COLO668 (cell line): ENCODE results near the gene RAB5B.
"Not testable (repeated sequence)": the region's sequence is repeated elsewhere in the genome, so short reads cannot be mapped to it uniquely, and the experiment has no call there.

Source experiments
- DNase-seq: peaks from one replicate; lab custom pipeline; 2025; ENCODE audit not compliant: unreplicated experiment; lab: John Stamatoyannopoulos, UW

Gene RAB5B

DNA sequence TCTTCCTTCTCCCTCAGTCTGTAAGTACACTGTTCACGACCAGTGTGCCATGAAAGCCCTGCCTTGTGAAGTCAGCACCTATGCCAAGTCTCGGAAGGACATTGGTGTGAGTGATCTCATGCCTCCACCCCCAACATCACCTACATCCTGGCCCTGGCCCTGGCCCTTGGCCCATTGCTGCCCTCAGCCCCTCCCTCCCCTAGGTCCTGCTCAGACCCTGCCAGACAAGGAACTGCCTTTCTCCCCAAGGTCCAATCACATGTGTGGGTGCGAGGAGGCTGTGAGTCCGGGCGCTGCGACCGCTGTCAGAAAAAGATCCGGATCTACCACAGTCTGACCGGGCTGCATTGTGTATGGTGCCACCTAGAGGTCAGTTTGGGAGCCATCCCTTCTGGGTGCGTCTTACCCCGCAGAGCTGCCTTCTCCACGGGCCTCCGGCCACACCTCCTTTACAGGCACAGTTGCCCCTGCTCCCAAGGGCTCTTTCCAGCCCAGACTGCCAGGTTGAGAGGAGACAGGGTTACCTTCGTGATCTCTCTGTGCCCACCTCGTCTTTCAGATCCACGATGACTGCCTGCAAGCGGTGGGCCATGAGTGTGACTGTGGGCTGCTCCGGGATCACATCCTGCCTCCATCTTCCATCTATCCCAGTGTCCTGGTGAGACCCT lies 33.7 kb upstream of the RAB5B start:
- peak; percentile 63 for DNase-seq

DNA sequence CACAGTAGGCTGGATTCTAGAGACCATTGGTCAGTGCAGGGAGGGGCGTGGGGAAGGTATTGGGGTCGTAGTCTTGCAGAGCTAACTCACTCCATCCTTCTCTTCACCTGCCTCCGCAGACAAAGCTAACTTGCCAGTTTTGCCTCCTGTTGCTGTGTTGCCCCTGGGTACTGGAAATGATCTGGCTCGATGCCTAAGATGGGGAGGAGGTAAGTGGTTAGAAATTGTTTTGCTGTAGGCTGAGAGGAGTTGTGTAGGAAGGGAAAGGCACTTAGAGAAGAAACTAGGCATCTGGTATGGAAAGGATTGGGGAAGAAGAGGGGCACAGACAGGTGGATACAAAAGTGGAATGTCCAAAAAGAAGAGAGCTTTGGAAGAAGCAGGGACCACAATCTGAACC lies 31.8 kb upstream of the RAB5B start:
- DNase-seq, result no peak

DNA sequence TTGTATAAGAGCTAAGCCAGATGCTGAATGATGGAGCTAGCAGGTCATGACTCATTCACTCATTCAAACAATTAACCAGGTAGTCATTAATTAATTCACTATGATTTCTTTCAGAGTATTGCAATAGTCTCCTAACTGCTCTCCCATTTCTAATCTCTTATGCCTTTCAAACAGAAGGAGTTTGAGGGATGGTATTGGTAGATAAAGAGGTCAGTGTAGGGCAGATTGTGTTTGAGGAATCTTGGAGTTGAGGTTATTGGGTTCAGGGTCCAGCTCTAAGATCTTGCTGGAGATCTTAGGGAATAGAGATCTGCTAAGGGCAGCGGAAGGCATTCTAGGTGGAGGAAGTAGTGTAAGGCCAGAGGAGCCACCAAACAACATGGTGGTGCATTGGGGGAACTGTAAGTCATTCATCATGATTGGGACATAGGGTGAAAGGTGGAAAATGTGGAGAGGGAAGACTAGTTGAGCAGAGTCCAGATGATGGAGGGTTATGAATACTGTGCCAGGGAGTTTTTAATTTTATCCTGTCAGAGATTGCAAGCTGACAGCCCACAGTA lies 31.2 kb upstream of the RAB5B start:
- no peak for DNase-seq

DNA sequence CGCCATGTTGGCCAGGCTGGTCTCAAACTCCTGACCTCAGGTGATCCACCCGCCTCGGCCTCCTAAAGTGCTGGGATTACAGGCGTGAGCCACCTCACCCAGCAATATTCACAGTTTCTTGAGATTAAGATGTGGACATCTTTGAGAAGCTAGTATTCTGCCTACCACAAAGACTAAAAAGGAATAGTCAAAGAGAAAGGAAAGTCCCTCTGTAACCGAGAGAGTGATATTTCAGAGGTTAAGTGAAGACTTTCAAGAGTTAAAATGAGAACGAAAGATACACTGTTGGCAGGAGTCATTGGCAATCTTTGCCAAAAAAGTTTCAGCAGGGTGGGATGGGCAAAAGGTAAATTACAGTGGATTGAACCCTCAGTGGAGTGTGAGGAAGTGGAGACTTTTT lies 27.3 kb upstream of the RAB5B start:
- no peak for DNase-seq

DNA sequence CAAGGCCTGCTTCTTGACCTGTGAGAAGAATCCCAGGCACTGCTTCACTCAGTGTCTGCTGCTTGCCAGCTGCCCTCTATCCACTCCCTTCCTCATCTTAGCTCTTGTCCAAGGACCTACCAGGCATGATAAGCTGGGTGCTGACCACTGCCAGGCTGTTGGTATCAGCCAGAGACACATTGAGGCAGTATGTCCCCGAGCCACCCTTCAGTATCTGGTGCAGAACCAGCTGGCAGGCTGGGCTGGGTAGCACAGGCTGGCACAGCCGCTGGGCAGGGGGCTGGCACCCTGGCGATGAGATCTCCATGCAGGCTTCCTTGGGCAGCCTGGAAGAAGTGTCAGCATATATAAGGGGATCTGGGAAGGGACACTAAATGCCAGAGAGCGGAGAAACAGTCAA lies 18.5 kb upstream of the RAB5B start:
- no peak for DNase-seq

DNA sequence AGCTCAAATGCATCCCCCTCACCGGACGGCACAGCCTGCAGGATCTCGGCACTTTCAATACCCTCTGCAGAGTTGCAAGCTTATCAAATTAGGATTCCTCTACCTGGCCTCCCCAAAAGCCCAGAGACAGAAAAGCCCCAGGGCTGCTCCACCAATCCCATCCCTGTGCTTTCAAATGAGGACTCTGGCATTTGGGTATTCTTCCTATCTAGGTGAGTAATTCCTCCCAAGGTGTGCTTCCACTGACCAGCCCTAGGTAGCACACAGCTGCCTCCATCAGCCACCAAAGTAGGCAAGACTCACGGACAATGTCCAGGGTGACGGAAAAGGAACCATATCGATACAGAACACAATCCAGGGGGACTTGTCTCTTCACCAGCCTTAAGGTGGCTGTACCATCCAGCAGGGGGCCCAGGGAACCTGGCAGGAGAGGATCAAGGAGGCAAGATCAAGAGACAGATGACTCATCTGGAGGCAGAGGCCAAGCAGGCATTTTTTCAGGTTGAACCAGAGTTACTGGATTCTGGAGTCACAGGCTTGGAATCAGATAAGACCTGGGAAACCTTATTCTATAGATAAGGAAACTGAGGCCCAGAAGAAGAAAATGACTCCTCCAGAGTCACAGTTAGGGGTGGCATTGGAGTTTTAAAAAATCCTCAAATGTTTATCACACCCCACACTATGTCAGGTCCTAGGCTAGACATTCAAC lies 17.9 kb upstream of the RAB5B start:
- DNase-seq, result no peak

DNA sequence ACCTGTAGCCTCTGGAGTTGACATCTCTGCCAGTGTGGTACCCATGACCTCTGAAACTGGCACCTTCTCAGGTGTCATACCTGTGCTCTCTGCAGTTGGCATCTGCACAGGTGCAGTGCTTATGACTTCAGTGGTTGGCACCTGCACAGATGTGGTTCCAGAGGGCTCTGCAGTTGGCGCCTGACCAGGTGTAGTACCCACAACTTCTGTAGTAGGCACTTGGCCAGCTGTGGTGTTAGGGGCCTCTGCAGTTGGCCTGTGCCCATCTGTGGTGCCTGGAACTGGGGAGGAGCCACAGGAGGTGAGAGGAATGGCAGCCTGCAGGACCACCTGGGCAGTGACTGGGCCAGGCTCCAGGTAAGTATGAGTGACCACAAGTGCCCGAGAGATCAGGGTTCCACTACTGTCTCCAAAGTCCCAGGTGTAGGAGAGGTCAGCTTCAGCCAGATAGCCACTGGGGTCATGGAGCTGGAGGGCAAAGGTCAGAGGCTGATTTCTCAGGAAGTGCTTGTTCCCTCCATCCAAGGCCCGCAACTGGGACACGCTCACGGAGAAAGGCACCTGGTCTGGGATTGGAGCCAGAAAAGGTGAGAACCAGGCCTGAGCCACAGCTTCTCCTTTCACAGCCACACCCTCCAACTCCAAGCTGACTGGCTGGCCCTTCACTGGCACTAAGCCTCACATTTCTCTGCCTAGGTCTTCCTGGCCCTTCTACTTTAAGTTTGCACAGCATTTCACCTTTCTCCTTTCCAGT lies 16.6 kb upstream of the RAB5B start:
- no peak for DNase-seq

DNA sequence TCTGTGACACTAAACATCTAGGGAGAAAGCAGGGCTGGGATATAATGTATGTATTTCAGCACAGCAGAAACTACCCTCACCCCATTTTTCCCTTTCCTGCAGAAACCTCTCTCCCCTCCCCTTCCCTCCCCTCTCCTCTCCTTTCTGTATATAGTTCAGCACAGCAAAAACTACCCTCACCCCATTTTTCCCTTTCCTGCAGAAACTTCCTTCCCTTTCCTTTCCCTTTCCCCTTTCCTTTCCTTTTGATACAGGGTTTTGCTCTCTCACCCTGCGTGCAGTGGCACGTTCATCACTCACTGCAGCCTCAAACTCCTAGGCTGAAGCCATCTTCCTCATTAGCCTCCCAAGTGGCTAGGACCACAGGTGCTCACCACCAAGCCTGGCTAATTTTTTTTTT lies 10.1 kb upstream of the RAB5B start:
- no peak for DNase-seq

DNA sequence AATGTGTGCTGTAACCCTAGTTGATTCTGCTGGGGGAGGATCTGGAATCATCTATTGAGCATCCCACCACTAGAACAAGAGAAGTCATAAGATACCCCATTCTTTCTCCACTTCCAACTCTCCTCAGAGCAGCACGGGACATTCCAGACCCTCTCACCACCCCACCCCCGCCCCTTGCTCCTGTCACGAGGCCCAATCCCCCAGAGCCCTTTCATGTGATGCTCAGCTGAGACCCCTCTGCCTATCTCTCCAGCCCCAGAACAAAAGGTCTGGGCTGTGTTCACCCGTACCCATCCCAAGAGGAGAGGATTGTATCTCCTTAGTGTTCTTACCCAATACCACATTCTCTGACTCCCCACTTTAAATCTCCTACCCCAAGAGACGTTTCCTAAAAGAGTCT lies 8.6 kb upstream of the RAB5B start:
- no peak for DNase-seq

DNA sequence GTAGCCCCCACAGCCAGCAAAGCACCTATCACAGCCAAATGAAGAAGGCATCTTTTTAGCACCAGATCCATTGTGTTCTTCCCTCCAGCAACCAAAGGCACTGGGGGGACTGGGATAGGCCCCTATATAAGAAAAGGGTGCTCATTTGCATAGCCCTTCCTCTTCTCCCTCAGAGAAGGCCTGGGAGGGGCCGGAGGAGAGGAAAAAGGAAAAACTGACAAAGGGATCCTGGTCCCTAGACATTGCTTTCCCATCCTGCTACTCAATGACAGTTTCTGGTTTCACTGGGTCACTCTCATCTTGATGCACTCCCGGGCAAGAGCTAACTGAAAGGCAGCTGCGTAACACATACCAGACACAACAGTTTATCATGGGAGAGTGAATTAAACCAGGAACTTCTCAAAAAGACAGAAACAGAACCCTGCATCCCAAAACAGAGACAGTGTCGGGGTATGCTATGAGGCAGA lies 7.9 kb upstream of the RAB5B start, which contains the start of gene PMEL:
TSS of gene PMEL (minus strand) at position 102 of the 467 bp plus-strand sequence. CDS start at position 71, 31 bp downstream.
- peak; percentile 5 for DNase-seq

DNA sequence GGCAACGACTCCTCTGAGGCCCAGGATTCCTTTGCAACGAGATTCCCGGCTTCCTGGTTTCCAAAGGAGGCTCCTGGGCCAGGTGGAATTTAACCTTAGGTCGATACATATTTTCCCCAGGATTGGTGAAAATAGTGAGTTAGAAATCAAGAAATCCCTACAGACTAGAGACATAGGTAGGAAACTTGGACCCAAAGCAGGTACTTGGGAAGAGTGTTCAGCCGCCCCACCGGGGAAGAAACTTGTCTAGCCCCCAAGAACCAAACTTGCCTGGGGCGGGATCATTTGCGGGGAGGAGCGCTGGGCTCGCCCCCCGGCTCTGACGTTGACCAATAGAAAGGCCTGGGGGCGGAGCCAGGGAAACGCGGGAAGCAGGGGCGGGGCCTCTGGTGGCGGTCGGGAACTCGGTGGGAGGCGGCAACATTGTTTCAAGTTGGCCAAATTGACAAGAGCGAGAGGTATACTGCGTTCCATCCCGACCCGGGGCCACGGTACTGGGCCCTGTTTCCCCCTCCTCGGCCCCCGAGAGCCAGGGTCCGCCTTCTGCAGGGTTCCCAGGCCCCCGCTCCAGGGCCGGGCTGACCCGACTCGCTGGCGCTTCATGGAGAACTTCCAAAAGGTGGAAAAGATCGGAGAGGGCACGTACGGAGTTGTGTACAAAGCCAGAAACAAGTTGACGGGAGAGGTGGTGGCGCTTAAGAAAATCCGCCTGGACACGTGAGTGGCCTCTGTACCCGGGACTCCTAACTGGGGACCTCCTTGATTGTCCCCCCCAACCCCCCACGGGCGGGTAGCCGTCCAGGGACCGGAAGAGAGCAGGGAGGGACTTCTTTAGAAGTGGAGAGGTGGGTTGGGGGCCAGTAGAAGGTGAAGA lies 7.2 kb upstream of the RAB5B start, which contains the start of gene CDK2:
TSS of gene CDK2 (plus strand) at position 423 of the 874 bp plus-strand sequence. CDS start at position 602, 179 bp downstream.
- peak; percentile 84 for DNase-seq

DNA sequence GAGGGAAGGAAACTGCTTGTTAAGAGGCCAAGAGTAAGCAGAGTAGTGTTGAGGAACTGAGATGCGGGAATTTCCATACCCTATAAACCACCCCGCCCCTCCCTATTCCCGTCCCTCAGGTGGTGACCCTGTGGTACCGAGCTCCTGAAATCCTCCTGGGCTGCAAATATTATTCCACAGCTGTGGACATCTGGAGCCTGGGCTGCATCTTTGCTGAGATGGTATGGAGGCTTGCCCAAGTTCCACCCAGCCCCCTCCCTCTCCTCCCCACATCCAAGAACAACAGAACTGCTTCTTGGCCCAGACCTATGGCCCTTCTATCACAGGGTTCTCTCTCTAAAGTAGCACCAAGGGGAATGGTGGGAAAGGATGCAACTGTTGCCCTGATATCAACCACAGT lies 4.5 kb upstream of the RAB5B start:
- no peak for DNase-seq

DNA sequence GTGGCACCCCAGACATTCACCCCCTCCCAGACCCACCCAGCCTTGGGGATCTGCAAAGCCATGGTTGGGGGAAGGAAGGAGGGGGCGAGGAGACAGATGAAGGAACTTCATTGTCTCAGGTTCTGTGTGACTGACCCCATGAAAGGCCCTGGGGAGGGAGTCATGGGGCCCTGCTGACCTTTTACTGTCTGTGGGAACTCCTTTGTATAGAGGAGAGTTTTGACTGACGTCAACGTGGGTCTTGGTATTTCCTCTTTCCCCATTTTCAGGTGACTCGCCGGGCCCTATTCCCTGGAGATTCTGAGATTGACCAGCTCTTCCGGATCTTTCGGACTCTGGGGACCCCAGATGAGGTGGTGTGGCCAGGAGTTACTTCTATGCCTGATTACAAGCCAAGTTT lies 3.1 kb upstream of the RAB5B start:
- no peak for DNase-seq

DNA sequence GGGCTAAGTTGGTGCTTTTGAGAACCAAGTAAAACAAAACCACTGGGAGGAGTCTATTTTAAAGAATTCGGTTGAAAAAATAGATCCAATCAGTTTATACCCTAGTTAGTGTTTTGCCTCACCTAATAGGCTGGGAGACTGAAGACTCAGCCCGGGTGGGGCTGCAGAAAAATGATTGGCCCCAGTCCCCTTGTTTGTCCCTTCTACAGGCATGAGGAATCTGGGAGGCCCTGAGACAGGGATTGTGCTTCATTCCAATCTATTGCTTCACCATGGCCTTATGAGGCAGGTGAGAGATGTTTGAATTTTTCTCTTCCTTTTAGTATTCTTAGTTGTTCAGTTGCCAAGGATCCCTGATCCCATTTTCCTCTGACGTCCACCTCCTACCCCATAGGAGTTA lies 1.8 kb upstream of the RAB5B start:
- no peak for DNase-seq

DNA sequence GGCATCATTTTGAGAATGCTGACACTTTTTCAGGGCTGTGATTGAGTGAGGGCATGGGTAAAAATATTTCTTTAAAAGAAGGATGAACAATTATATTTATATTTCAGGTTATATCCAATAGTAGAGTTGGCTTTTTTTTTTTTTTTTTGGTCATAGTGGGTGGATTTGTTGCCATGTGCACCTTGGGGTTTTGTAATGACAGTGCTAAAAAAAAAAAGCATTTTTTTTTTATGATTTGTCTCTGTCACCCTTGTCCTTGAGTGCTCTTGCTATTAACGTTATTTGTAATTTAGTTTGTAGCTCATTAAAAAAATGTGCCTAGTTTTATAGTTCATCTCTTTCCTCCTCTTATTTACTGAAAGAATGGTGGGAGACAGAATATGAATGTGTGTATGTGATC lies 1.4 kb upstream of the RAB5B start:
- DNase-seq, result no peak

DNA sequence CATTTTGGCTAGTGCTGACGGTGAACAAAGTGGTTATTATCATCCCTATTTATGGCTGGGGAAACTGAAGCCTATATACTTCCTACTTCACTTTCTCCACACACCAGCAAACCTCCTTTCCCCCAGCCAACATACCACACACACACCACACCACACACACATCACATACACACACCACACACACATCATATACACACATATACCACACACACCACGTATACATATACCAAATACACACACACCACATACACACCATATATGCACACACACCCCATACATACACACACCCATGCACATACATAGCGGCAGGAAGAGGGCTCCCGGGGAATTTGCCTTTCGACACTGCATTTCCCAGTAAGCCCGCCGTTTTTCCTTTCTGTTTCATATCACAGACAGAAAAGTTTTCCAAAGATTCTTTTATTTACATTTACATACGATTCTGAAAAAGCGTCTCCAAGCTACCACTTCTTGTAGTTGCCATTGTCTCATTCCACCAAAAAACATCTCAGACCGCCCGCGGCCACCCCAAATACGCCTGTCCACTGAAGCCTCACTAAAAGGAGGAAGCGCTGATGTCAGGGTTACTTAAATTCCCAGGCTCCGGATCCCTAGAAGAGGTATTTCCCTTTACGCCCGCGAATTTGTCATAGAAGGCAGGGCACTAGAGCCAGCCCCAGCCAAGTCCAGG lies 823 bp upstream of the RAB5B start:
- DNase-seq, result peak; percentile 14

DNA sequence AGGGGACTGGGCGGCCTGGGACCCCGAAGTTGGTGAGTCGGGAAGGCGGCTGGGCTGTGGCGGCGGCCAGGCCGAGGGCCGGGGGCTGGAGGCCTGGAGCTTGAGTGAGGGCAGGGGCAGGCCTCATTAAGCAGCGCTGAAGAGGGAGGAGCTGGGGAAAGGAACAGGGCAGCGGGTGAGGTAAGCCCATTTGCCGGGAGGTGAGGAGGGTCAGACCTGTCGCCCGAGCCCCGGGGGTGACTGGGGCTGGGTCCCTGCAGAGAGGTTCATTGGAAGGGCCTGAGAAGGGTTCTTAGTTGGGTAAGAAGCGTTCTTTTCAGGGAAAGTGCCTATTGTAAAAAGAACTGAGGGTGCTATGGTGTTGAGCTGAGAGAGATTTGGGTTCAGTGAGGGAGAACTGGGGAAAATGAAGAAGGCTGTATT lies 441 bp downstream of the RAB5B start:
- DNase-seq, result peak; percentile 31

DNA sequence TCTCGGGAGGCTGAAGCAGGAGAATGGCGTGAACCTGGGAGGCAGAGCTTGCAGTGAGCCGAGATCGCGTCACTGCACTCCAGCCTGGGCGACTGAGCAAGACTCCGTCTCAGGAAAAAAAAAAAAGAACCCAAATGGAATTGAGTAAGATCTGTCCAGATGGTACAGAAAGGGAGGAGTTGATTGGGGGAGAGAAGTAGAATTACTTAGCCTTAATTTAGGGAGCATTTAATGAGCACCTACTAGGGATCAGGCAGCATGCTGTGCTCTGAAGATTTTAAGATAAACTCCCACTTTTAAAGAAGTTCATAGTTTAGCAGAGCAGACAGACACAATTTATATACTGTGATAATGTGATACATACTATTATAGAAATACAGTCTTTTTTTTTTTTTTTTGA lies 4.5 kb downstream of the RAB5B start:
- DNase-seq, result no peak

DNA sequence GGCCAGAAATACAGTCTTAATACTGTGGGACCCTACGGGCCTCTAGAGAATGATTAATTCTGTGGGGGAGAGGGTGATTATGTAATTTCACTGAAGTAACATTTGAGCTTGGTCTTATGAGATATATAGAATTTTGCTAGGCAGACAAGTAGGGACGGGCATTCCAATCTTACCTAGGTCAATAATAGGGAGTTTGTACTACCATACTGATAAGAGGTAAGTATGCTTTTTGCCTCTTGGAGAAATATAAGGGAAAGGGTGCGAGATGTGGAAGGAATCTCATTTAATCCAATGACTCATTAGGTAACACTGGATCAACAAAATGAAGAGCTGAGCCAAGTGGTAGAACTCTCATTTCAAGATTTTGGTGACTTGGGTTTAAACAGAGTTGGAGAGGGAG lies 5.2 kb downstream of the RAB5B start:
- no peak for DNase-seq

DNA sequence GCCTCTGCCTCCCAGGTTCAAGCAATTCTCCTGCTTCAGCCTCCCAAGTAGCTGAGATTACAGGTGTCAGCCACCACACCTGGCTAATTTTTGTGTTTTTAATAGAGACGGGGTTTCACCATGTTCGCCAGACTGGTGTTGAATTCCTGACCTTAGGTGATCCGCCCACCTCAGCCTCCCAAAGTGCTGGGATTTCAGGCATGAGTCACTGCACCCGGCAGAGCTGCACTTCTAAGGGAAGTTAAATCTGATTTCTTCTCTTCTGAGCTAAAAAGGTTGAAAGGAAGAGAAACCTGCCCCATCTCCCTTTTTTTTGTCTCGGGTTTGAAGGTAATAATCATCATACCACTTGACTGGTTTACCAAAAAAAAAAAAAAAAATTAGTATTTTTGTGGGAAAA lies 8.0 kb downstream of the RAB5B start:
- not testable (repeated sequence) for DNase-seq
